GM19328 (cell line): ENCODE measurements around the gene RGS12.

Experiments
- ATAC-seq: cut with Tn5 transposase; IDR thresholded peaks from one replicate; pipeline ENCODE4 v1.9.1; 2021; ENCODE audit warnings: mild to moderate bottlenecking, moderate library complexity; ENCODE audit not compliant: unreplicated experiment

The RGS12 gene

GRCh38 chr4:3269991-3270611, 22.7 kb upstream of the RGS12 start:
- ATAC-seq, result no peak

- no peak for ATAC-seq
Observed at GRCh38 chr4:3271131-3271530, 21.7 kb upstream of the RGS12 start.

GRCh38 chr4:3276986-3277385, 15.8 kb upstream of the RGS12 start:
- no peak for ATAC-seq

GRCh38 chr4:3280466-3280865, 12.4 kb upstream of the RGS12 start:
- ATAC-seq, result no peak

- ATAC-seq, result no peak
Observed at GRCh38 chr4:3283483-3283882, 9.3 kb upstream of the RGS12 start.

GRCh38 chr4:3283916-3284315, 8.9 kb upstream of the RGS12 start:
- no peak for ATAC-seq

- ATAC-seq, result no peak
Observed at GRCh38 chr4:3284734-3285557, 7.9 kb upstream of the RGS12 start.

- ATAC-seq, result peak; percentile 84
Observed at GRCh38 chr4:3285558-3286334, 7.1 kb upstream of the RGS12 start.

GRCh38 chr4:3286335-3287175, 6.3 kb upstream of the RGS12 start:
- no peak for ATAC-seq

- no peak for ATAC-seq
Observed at GRCh38 chr4:3287271-3287971, 5.4 kb upstream of the RGS12 start.

- ATAC-seq, result no peak
Observed at GRCh38 chr4:3287972-3288570, 4.8 kb upstream of the RGS12 start.

- ATAC-seq, result no peak
Observed at GRCh38 chr4:3288571-3289094, 4.2 kb upstream of the RGS12 start.

GRCh38 chr4:3290476-3290875, 2.3 kb upstream of the RGS12 start:
- ATAC-seq, result no peak

GRCh38 chr4:3290889-3291321, 1.9 kb upstream of the RGS12 start:
- ATAC-seq, result no peak

GRCh38 chr4:3291411-3291968, 1.3 kb upstream of the RGS12 start:
- no peak for ATAC-seq

GRCh38 chr4:3291969-3292570, 751 bp upstream of the RGS12 start:
- ATAC-seq, result peak; percentile 4

- ATAC-seq, result no peak
Observed at GRCh38 chr4:3293401-3294391, 875 bp downstream of the RGS12 start.
